A673 (cell line): ENCODE data around the gene DCC. TPM values are rescaled to one million over a fixed set of nuclear protein-coding genes. Genes with fewer than 3 reads are reported as not detected.

Experiments used
- BruUV-seq: library from RNA; stranded (reverse); fragments of 400-500 nt; replicated peaks from 2 replicates; lab custom pipeline; 2021; lab: Mats Ljungman, UMichigan
- CTCF ChIA-PET: fragments of 300-600 bp; sonication (Branson Sonifier 250); formaldehyde crosslinking; loops from one replicate; lab custom pipeline; 2022; ENCODE audit warnings: antibody characterized with exemption; lab: Charles Lee
- POLR2A ChIA-PET: fragments of 300-600 bp; sonication (Branson Sonifier 250); formaldehyde crosslinking; loops from one replicate; lab custom pipeline; 2022; ENCODE audit warnings: antibody characterized with exemption; ENCODE audit not compliant: low non-redundant PET; lab: Charles Lee
- DNase-seq: peaks from one replicate; pipeline ENCODE4 v3.0.0-alpha.2; 2015; ENCODE audit warnings: low spot score
- H3K27ac ChIP-seq: fragments of 200-600 bp; sonication (generic); 2 replicates; pipeline ENCODE4 v1.5.1; 2016; ENCODE audit warnings: mixed run types, low read depth, mild to moderate bottlenecking, mixed read lengths, antibody characterized with exemption, low read length; ENCODE audit not compliant: poor library complexity, severe bottlenecking
- H3K27me3 ChIP-seq: fragments of 200-600 bp; sonication (generic); replicated peaks from 2 replicates; pipeline ENCODE4 v1.6.1; 2017; ENCODE audit warnings: mixed run types, low read depth, mild to moderate bottlenecking, mixed read lengths, antibody characterized with exemption, low read length; ENCODE audit not compliant: insufficient read depth, poor library complexity
- H3K36me3 ChIP-seq: fragments of 200-600 bp; sonication (generic); 2 replicates; pipeline ENCODE4 v1.6.1; 2016; ENCODE audit warnings: mixed run types, mild to moderate bottlenecking, mixed read lengths, antibody characterized with exemption, low read length; ENCODE audit not compliant: insufficient read depth, poor library complexity, severe bottlenecking
- H3K4me1 ChIP-seq: fragments of 200-600 bp; sonication (generic); 2 replicates; pipeline ENCODE4 v1.6.1; 2017; ENCODE audit warnings: mixed run types, mild to moderate bottlenecking, mixed read lengths, antibody characterized with exemption, low read length; ENCODE audit not compliant: insufficient read depth, poor library complexity, severe bottlenecking
- H3K4me3 ChIP-seq: fragments of 200-600 bp; sonication (generic); 2 replicates; pipeline ENCODE4 v1.5.1; 2016; ENCODE audit warnings: low read depth, mixed run types, mild to moderate bottlenecking, mixed read lengths, low read length; ENCODE audit not compliant: poor library complexity, severe bottlenecking
- H3K9me3 ChIP-seq: fragments of 200-600 bp; sonication (generic); 2 replicates; pipeline ENCODE4 v1.6.1; 2016; ENCODE audit warnings: mixed run types, low read depth, mild to moderate bottlenecking, mixed read lengths, antibody characterized with exemption, low read length; ENCODE audit not compliant: poor library complexity, severe bottlenecking
- EZH2 ChIP-seq: fragments of 200-600 bp; sonication (generic); IDR thresholded peaks from 2 replicates; pipeline ENCODE4 v1.6.1; 2017; ENCODE audit warnings: borderline replicate concordance, low read depth, mild to moderate bottlenecking, mixed read lengths, antibody characterized with exemption, low read length; ENCODE audit not compliant: poor library complexity, severe bottlenecking
- intact Hi-C: fragments of 100-400 bp; cut with micrococcal nuclease; formaldehyde crosslinking; loops from one replicate; pipeline ENCODE4 v1.10.0; 2022; ENCODE audit not compliant: unreplicated experiment
- total RNA-seq: library from RNA; stranded (reverse); gene quantifications from 2 replicates; pipeline ENCODE4 v1.2.3, GENCODE V29; 2021
- TF ChIP-seq, protein P1 (sequence below): fragments of 300-800, 200-600 bp; sonication (generic); conservative IDR thresholded peaks from 2 replicates; pipeline ENCODE4 v1.5.1; 2017; ENCODE audit warnings: low read depth, mild to moderate bottlenecking, antibody characterized with exemption, low read length, moderate library complexity, mixed read lengths

The DCC gene
- total RNA-seq, 1 experiment from 2014 or later = 93.0 TPM

- no peak overlapping the region for H3K27ac ChIP-seq
- intact Hi-C loops = no loop called here
- no peak overlapping the region for H3K4me3 ChIP-seq
- CTCF ChIA-PET = no interaction called here
- POLR2A ChIA-PET = no interaction called here
- TF ChIP-seq, protein P1, sequence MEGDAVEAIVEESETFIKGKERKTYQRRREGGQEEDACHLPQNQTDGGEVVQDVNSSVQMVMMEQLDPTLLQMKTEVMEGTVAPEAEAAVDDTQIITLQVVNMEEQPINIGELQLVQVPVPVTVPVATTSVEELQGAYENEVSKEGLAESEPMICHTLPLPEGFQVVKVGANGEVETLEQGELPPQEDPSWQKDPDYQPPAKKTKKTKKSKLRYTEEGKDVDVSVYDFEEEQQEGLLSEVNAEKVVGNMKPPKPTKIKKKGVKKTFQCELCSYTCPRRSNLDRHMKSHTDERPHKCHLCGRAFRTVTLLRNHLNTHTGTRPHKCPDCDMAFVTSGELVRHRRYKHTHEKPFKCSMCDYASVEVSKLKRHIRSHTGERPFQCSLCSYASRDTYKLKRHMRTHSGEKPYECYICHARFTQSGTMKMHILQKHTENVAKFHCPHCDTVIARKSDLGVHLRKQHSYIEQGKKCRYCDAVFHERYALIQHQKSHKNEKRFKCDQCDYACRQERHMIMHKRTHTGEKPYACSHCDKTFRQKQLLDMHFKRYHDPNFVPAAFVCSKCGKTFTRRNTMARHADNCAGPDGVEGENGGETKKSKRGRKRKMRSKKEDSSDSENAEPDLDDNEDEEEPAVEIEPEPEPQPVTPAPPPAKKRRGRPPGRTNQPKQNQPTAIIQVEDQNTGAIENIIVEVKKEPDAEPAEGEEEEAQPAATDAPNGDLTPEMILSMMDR = no peak
- TF ChIP-seq EZH2 = no peak
- no peaks in the 10 kb centered on the region for H3K27me3 ChIP-seq
- no TSS peak for BruUV-seq
- peak; percentile 84 for DNase-seq
- H3K9me3 ChIP-seq = no peaks in the 10 kb centered on the region
- H3K36me3 ChIP-seq = no peaks in the 10 kb centered on the region
- H3K4me1 ChIP-seq = peaks cover 23% of the 10 kb centered on the region
These were observed 1077.0 kb downstream of the DCC start for GRCh38 chr18:53417003-53417402.

DNA sequence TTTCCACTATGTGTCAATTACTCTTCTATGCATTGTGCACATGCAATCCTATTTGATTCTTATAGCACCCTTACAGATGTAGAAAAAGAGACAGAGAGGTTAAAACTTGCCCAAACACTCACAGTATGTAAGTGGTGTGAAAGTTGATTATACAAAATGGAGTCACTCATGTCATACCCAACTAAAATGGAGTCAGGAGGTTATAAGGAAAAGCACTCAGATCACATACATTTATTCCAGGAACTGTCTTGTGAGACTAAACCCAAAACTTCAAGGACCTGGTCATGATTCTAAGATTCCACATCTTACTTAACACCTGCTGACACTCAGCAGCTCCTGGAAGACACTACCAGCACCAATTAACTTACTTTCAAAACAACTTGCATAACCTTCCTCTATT is 1081.9 kb downstream of the DCC start:
- no peak overlapping the region for H3K4me3 ChIP-seq
- no peak for DNase-seq
- H3K36me3 ChIP-seq = no peaks in the 10 kb centered on the region
- CTCF ChIA-PET = no interaction called here
- TF ChIP-seq EZH2 = no peak
- TF ChIP-seq, protein P1 = no peak
- H3K27ac ChIP-seq = no peak overlapping the region
- intact Hi-C loops = no loop called here
- no peaks in the 10 kb centered on the region for H3K27me3 ChIP-seq
- peaks cover 15% of the 10 kb centered on the region for H3K4me1 ChIP-seq
- no TSS peak for BruUV-seq
- POLR2A ChIA-PET = no interaction called here
- no peaks in the 10 kb centered on the region for H3K9me3 ChIP-seq

- DNase-seq = no peak
- POLR2A ChIA-PET = no interaction called here
- no TSS peak for BruUV-seq
- H3K4me3 ChIP-seq = no peak overlapping the region
- H3K4me1 ChIP-seq = peaks cover 12% of the 10 kb centered on the region
- H3K36me3 ChIP-seq = no peaks in the 10 kb centered on the region
- H3K27ac ChIP-seq = no peak overlapping the region
- CTCF ChIA-PET = no interaction called here
- no peaks in the 10 kb centered on the region for H3K9me3 ChIP-seq
- intact Hi-C loops = no loop called here
- no peaks in the 10 kb centered on the region for H3K27me3 ChIP-seq
- TF ChIP-seq, protein P1 = no peak
- TF ChIP-seq EZH2 = no peak
These were observed 1082.9 kb downstream of the DCC start for GRCh38 chr18:53422896-53423295.
